HepG2 (cell line): ENCODE measurements around the gene EFS. TPM values are rescaled to one million over a fixed set of nuclear protein-coding genes. Genes with fewer than 3 reads are reported as not detected.

Experiments
- ATF7 ChIP-seq, 2 experiments: fragments of 450-650 bp in 1 of 2; sonication (generic) in 1 of 2; formaldehyde crosslinking in 1 of 2; IDR thresholded peaks; 2 replicates each; pipeline versions ENCODE4 v1.4.0 to v1.6.1; 2016 to 2020; ENCODE audit warnings: antibody characterized with exemption in 1 of 2, mild to moderate bottlenecking in 1 of 2, missing genetic modification reagents in 1 of 2
- RAD21 ChIP-seq: fragments of 450-650 bp; formaldehyde crosslinking; IDR thresholded peaks from 2 replicates; pipeline ENCODE4 v1.5.0; 2020; ENCODE audit warnings: mild to moderate bottlenecking
- SKI ChIP-seq: fragments of 450-650 bp; IDR thresholded peaks from one replicate; pipeline ENCODE4 v1.6.1; 2018; ENCODE audit warnings: mild to moderate bottlenecking; ENCODE audit not compliant: partially characterized antibody
- SP4 ChIP-seq: sonication (generic); formaldehyde crosslinking; IDR thresholded peaks from 2 replicates; pipeline ENCODE4 v1.8.1; 2023; ENCODE audit warnings: mild to moderate bottlenecking, missing genetic modification reagents
- polyA plus RNA-seq, 8 experiments: library from polyadenylated mRNA; depleted of rRNA in 3 of 8; stranded (reverse) in 7 of 8; unstranded in 1 of 8; fragments of >200 nt; fragmentation: Illumina TruSeq in 4 of 8; extraction: Trizol in 4 of 8; gene quantifications; 2 replicates each; pipeline versions ENCODE4 v1.2.1 to v1.2.3, GENCODE V29; 2011 to 2016; ENCODE audit warnings: low read depth in 4 of 8, missing spikeins in 1 of 8, mixed read lengths in 1 of 8; ENCODE audit not compliant: insufficient read depth in 1 of 8
- total RNA-seq, 5 experiments: library from RNA; depleted of rRNA; stranded (reverse); fragments of >200 nt; fragmentation: Illumina TruSeq; extraction: Trizol; gene quantifications; 2 replicates each; pipeline ENCODE4 v1.2.3, GENCODE V29; 2016; ENCODE audit warnings: low read depth in 1 of 5
- TF ChIP-seq, protein P1 (sequence below): sonication (generic); formaldehyde crosslinking; IDR thresholded peaks from 2 replicates; pipeline ENCODE4 v1.4.0; 2020; ENCODE audit warnings: missing genetic modification reagents
- TF ChIP-seq, protein P2 (sequence below): sonication (generic); formaldehyde crosslinking; IDR thresholded peaks from 2 replicates; pipeline ENCODE4 v1.5.1; 2020; ENCODE audit warnings: mild to moderate bottlenecking, missing genetic modification reagents, moderate library complexity
- TF ChIP-seq, protein P3 (sequence below): sonication (generic); formaldehyde crosslinking; IDR thresholded peaks from 2 replicates; pipeline ENCODE4 v1.4.0; 2020; ENCODE audit warnings: low read depth, mild to moderate bottlenecking, missing genetic modification reagents
- TF ChIP-seq, protein P4 (sequence below): sonication (generic); formaldehyde crosslinking; IDR thresholded peaks from 2 replicates; pipeline ENCODE4 v1.4.0; 2020; ENCODE audit warnings: low read depth, mild to moderate bottlenecking, missing genetic modification reagents
- TF ChIP-seq, protein P5 (sequence below): sonication (generic); formaldehyde crosslinking; IDR thresholded peaks from 2 replicates; pipeline ENCODE4 v1.5.0; 2020; ENCODE audit warnings: mild to moderate bottlenecking, missing genetic modification reagents, borderline replicate concordance

The EFS gene
- total and polyA plus RNA-seq, 2 of the 13 experiments (the other 11 are each of a cell fraction or from before 2014, with no cell fraction given), result not detected

DNA sequence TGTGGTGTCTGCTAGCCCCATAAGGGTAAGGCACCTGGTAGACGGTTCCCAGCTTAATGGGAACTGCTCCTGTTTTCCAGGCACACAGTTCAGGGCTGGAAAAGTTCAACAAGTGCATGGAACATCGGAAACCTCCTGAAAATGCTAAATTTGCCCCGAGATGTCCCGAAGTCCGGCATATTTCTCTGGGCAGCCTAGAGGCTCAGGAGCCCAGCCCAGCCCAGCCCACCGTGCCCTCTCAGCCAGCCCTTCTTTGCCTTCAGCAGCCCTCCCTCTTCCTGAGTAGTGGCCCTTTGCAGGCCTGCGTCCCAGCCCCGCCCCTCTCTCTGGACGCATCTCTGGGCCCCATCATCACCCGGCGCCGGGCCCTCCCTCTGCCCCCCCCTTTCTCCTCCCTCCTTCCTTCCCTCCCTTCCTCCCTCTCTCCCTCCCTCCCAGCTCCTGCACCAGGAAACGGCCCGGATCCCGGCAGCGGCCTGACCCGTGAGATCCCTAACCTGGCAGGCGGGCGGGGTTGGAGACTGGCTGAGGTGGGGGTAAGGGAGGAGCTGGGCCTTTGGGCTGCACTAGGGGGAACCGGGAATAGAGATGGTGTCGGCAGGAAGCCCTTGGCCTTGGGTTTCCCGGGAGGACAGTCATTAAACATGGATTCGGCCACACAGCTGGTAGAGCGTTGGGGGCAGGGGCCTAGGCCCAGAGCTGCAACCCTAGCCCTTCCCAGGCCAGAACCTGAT lies 58.4 kb downstream of the EFS start, which contains the start of gene BCL2L2 (continued):
- TF ChIP-seq, protein P1, sequence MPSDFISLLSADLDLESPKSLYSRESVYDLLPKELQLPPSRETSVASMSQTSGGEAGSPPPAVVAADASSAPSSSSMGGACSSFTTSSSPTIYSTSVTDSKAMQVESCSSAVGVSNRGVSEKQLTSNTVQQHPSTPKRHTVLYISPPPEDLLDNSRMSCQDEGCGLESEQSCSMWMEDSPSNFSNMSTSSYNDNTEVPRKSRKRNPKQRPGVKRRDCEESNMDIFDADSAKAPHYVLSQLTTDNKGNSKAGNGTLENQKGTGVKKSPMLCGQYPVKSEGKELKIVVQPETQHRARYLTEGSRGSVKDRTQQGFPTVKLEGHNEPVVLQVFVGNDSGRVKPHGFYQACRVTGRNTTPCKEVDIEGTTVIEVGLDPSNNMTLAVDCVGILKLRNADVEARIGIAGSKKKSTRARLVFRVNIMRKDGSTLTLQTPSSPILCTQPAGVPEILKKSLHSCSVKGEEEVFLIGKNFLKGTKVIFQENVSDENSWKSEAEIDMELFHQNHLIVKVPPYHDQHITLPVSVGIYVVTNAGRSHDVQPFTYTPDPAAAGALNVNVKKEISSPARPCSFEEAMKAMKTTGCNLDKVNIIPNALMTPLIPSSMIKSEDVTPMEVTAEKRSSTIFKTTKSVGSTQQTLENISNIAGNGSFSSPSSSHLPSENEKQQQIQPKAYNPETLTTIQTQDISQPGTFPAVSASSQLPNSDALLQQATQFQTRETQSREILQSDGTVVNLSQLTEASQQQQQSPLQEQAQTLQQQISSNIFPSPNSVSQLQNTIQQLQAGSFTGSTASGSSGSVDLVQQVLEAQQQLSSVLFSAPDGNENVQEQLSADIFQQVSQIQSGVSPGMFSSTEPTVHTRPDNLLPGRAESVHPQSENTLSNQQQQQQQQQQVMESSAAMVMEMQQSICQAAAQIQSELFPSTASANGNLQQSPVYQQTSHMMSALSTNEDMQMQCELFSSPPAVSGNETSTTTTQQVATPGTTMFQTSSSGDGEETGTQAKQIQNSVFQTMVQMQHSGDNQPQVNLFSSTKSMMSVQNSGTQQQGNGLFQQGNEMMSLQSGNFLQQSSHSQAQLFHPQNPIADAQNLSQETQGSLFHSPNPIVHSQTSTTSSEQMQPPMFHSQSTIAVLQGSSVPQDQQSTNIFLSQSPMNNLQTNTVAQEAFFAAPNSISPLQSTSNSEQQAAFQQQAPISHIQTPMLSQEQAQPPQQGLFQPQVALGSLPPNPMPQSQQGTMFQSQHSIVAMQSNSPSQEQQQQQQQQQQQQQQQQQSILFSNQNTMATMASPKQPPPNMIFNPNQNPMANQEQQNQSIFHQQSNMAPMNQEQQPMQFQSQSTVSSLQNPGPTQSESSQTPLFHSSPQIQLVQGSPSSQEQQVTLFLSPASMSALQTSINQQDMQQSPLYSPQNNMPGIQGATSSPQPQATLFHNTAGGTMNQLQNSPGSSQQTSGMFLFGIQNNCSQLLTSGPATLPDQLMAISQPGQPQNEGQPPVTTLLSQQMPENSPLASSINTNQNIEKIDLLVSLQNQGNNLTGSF (CRISPR knock-in tag), result peak; percentile 81
- TF ChIP-seq, protein P2, sequence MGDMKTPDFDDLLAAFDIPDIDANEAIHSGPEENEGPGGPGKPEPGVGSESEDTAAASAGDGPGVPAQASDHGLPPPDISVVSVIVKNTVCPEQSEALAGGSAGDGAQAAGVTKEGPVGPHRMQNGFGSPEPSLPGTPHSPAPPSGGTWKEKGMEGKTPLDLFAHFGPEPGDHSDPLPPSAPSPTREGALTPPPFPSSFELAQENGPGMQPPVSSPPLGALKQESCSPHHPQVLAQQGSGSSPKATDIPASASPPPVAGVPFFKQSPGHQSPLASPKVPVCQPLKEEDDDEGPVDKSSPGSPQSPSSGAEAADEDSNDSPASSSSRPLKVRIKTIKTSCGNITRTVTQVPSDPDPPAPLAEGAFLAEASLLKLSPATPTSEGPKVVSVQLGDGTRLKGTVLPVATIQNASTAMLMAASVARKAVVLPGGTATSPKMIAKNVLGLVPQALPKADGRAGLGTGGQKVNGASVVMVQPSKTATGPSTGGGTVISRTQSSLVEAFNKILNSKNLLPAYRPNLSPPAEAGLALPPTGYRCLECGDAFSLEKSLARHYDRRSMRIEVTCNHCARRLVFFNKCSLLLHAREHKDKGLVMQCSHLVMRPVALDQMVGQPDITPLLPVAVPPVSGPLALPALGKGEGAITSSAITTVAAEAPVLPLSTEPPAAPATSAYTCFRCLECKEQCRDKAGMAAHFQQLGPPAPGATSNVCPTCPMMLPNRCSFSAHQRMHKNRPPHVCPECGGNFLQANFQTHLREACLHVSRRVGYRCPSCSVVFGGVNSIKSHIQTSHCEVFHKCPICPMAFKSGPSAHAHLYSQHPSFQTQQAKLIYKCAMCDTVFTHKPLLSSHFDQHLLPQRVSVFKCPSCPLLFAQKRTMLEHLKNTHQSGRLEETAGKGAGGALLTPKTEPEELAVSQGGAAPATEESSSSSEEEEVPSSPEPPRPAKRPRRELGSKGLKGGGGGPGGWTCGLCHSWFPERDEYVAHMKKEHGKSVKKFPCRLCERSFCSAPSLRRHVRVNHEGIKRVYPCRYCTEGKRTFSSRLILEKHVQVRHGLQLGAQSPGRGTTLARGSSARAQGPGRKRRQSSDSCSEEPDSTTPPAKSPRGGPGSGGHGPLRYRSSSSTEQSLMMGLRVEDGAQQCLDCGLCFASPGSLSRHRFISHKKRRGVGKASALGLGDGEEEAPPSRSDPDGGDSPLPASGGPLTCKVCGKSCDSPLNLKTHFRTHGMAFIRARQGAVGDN, result peak; percentile 99
- no peak for TF ChIP-seq SP4 (CRISPR knock-in tag)
- TF ChIP-seq ATF7 (IDR thresholded peaks at IDR 0.05), result no peak
- peak; percentile 37; the same call in 1 of the 2 replicates for TF ChIP-seq ATF7 (CRISPR knock-in tag; IDR thresholded peaks at IDR 0.05)
- TF ChIP-seq, protein P3, sequence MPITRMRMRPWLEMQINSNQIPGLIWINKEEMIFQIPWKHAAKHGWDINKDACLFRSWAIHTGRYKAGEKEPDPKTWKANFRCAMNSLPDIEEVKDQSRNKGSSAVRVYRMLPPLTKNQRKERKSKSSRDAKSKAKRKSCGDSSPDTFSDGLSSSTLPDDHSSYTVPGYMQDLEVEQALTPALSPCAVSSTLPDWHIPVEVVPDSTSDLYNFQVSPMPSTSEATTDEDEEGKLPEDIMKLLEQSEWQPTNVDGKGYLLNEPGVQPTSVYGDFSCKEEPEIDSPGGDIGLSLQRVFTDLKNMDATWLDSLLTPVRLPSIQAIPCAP (CRISPR knock-in tag), result 0 out of 2 replicates have a peak, but pooled peaks have one; percentile 77
- TF ChIP-seq, protein P4, sequence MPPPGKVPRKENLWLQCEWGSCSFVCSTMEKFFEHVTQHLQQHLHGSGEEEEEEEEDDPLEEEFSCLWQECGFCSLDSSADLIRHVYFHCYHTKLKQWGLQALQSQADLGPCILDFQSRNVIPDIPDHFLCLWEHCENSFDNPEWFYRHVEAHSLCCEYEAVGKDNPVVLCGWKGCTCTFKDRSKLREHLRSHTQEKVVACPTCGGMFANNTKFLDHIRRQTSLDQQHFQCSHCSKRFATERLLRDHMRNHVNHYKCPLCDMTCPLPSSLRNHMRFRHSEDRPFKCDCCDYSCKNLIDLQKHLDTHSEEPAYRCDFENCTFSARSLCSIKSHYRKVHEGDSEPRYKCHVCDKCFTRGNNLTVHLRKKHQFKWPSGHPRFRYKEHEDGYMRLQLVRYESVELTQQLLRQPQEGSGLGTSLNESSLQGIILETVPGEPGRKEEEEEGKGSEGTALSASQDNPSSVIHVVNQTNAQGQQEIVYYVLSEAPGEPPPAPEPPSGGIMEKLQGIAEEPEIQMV (CRISPR knock-in tag), result no peak
- TF ChIP-seq, protein P5, sequence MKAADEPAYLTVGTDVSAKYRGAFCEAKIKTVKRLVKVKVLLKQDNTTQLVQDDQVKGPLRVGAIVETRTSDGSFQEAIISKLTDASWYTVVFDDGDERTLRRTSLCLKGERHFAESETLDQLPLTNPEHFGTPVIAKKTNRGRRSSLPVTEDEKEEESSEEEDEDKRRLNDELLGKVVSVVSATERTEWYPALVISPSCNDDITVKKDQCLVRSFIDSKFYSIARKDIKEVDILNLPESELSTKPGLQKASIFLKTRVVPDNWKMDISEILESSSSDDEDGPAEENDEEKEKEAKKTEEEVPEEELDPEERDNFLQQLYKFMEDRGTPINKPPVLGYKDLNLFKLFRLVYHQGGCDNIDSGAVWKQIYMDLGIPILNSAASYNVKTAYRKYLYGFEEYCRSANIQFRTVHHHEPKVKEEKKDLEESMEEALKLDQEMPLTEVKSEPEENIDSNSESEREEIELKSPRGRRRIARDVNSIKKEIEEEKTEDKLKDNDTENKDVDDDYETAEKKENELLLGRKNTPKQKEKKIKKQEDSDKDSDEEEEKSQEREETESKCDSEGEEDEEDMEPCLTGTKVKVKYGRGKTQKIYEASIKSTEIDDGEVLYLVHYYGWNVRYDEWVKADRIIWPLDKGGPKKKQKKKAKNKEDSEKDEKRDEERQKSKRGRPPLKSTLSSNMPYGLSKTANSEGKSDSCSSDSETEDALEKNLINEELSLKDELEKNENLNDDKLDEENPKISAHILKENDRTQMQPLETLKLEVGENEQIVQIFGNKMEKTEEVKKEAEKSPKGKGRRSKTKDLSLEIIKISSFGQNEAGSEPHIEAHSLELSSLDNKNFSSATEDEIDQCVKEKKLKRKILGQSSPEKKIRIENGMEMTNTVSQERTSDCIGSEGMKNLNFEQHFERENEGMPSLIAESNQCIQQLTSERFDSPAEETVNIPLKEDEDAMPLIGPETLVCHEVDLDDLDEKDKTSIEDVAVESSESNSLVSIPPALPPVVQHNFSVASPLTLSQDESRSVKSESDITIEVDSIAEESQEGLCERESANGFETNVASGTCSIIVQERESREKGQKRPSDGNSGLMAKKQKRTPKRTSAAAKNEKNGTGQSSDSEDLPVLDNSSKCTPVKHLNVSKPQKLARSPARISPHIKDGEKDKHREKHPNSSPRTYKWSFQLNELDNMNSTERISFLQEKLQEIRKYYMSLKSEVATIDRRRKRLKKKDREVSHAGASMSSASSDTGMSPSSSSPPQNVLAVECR (CRISPR knock-in tag), result no peak
- peak; percentile 64 for TF ChIP-seq SKI
- no peak for TF ChIP-seq RAD21 (CRISPR knock-in tag)
